ENCODE data around the gene KIF1C.
"Not testable (repeated sequence)": the region's sequence is repeated elsewhere in the genome, so short reads cannot be mapped to it uniquely, and the experiment has no call there.

KIF1C gene

GRCh38 chr17:5002121-5002788 is 4.5 kb downstream of the KIF1C start:
- DNase-seq = no peak

DNA sequence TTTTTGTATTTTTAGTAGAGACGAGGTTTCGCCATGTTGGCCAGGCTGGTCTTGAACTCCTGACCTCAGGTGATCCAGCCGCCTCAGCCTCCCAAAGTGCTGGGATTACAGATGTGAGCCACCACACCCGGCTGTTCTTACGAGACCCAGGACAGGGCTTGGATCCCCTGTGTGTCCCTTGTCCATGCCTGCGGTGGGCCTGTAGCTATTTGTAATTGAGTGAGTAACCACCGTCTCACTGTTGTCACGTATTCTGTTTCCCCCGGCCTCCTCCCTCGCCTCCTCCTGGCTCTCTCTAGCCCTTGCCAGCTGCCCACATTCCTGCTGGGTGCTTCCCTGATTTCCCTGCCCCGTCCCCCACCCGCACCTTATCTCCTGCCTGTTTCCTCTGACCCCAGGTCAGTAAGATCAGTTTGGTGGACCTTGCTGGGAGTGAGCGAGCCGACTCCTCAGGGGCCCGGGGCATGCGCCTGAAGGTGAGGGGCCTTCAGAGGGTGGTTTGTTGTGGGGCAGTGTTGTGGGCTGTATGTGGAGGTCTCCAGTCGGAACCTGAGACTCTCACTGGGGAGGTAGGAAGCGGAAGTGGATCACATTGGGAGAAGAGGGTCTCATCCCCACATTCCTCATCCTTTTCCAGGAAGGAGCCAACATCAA is 5.6 kb downstream of the KIF1C start:
- DNase-seq = no peak

GRCh38 chr17:5011928-5012327 is 14.2 kb downstream of the KIF1C start:
- no peak for DNase-seq

- no peak for DNase-seq
Observed at GRCh38 chr17:5014357-5014756, 16.6 kb downstream of the KIF1C start.

DNA sequence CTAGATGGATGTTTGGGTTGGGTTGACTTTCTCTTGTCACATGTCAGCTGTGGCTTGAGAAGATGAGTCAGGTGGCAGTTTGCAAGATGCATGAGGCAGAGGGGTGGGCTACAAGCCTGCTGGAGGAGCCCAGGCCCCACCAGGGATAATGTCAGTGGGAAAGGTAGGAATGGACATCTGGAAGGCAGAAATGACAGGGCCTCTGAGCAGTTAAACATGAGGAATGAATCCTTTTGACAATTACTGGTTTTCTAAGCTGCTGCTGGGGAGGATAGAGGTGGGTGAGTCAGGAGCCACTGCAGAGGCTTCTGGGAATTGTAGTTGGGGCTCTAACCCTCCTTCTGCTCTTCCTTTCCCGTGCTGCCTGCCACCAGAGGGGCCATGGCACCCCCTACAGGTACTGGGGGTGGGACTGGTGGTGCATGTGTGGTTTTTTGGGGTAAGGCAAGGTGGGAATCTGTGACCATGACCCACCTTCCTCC is 21.8 kb downstream of the KIF1C start:
- no peak for DNase-seq

GRCh38 chr17:5020502-5021023 is 22.8 kb downstream of the KIF1C start:
- no peak for DNase-seq

- no peak for DNase-seq
Observed at GRCh38 chr17:5022171-5022711, 24.5 kb downstream of the KIF1C start.

DNA sequence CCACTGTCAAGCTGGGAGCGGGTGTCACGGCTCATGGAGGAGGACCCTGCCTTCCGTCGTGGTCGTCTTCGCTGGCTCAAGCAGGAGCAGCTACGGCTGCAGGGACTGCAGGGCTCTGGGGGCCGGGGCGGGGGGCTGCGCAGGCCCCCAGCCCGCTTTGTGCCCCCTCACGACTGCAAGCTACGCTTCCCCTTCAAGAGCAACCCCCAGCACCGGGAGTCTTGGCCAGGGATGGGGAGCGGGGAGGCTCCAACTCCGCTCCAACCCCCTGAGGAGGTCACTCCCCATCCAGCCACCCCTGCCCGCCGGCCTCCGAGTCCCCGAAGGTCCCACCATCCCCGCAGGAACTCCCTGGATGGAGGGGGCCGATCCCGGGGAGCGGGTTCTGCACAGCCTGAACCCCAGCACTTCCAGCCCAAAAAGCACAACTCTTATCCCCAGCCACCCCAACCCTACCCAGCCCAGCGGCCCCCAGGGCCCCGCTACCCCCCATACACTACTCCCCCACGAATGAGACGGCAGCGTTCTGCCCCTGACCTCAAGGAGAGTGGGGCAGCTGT is 25.9 kb downstream of the KIF1C start:
- DNase-seq = no peak

- DNase-seq = no peak
Observed at GRCh38 chr17:5024604-5025003, 26.9 kb downstream of the KIF1C start.

DNA sequence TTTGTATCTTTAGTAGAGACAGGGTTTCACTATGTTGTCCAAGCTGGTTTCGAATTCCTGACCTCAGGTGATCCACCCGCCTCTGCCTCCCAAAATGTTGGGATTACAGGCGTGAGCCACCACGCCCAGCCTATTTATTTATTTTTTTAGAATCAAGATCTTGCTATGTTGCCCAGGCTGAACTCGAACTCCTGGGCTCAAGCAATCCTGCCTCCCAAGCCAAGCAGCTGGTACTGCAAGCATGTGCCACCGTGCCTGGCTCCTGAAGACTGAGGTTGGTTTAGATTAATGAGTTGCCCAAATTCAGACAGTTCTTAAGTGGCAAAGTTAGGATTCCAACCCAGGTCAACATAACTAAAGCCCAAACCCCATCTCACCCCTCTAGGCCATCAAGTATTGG is 29.5 kb downstream of the KIF1C start:
- DNase-seq = no peak

GRCh38 chr17:5027916-5028315 is 30.2 kb downstream of the KIF1C start:
- no peak for DNase-seq

GRCh38 chr17:5030168-5030567 is 32.4 kb downstream of the KIF1C start:
- DNase-seq = not testable (repeated sequence)

GRCh38 chr17:5031365-5032082 is 33.8 kb downstream of the KIF1C start:
- no peak for DNase-seq

DNA sequence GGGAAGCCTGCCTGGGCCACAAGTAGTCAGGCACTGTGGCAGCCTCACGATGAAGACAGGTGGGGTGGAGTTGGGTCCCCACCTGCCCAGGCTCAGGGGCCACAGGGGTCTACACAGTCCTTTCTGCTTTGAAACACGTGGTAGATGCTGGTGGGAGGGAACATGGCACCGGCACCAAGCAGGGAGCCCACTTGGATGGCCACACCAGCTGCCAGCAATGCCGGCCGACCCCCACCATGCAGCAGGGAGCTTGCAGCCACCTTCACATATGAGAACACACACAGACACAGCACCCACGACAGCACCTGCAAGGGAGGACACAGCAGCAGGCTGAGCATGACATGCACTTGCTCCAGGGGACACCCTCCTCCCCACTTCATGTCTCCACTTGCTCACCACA is 35.1 kb downstream of the KIF1C start:
- DNase-seq = no peak

GRCh38 chr17:5033352-5034015 is 35.7 kb downstream of the KIF1C start:
- DNase-seq = no peak

DNA sequence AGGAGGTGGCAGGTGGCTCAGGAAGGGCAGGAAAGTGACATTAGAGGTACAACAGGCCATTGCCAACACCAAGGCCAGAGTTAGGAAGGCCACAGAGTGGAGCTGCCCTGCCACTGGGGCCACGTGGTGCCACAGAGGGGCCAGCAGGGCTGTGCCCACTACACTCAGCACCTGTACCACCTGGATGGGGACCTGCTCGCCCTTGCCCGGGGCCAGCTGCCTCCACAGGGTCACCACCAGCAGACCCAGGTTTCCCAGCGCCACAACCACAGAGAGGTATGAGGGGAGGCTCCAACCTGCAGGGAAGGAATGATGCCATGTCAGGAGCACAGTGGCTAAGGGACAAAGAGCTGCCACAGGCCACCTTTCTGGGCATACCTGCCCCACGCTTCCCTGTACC is 36.3 kb downstream of the KIF1C start:
- no peak for DNase-seq

GRCh38 chr17:5034651-5035050 is 36.9 kb downstream of the KIF1C start:
- no peak for DNase-seq

DNA sequence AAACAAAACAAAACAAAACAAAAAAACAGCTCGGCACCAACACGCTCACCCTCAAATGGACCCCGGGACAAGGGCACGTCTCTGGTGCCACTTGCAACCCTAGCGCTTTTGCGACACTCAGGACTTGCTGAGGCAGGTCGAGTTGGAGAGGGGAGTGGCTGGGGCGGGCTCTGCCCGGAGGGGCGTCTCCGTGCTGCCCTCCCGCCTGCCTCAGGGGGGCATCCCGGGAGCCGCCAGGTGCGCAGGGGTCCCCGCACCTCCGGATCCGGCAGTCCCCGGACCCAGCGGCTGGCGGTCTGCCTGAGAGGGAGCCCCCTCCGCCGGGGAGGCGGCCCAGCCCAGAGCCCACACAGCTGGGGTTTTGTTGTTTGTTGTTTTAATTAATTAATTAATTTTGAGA is 37.6 kb downstream of the KIF1C start, which contains the start of gene SLC52A1:
Gene SLC52A1 (minus strand): TSS at position 112 of the 400 bp plus-strand sequence. CDS start 820 bp downstream, outside the sequence.
- no peak for DNase-seq

DNA sequence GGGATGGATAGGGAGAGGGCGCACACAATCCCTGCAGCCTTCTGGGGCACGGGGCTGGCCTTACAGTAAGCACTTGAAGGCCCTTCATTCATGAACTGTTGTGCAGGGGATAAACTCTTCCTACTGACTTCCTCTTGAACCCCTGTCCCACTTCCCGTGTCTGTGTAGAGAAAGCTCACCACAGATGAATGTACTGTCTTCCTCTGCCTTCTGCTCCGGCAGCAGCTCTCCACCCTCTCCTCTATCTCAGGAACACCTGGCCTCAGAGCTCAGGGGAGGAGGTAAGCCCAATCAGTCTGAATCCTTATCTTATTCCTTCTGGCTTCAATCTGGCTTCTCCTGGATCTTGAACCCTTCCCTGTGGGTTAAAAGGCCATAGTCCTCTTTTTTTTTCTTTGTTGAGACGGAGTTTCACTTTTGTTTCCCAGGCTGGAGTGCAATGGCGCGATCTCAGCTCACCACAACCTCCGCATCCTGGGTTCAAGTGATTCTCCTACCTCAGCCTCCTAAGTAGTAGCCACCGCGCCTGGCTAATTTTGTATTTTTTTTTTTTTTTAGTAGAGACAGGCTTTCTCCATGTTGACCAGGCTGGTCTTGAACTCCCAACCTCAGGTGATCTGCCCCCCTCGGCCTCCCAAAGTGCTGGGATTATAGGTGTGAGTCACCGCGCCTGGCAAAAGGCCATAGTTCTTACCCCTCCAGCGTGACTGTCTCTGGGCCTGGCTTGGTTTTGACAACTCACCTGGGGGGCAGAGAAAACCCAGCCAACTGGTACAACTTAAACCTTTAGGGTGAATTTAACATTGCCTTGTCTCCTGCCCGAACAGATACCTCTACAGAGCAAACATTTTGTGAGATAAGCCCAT is 44.6 kb downstream of the KIF1C start:
- DNase-seq = no peak

GRCh38 chr17:5043524-5043923 is 45.8 kb downstream of the KIF1C start:
- DNase-seq = no peak

GRCh38 chr17:5044630-5045029 is 46.9 kb downstream of the KIF1C start:
- no peak for DNase-seq
